Omental fat pad (tissue), 4 donors: ENCODE data around the gene SLC25A21. TPM values are rescaled to one million over a fixed set of nuclear protein-coding genes. Genes with fewer than 3 reads are reported as not detected.
"Not testable (repeated sequence)": the region's sequence is repeated elsewhere in the genome, so short reads cannot be mapped to it uniquely, and the experiment has no call there.

ENCODE experiments used
- ATAC-seq: fragments of 150-250 bp; one replicate; pipeline ENCODE4 v1.9.1; 2016; ENCODE audit warnings: mild to moderate bottlenecking, moderate library complexity; ENCODE audit not compliant: low FRiP score
- DNase-seq: peaks from one replicate; pipeline ENCODE4 v3.0.0-alpha.2; 2019; ENCODE audit warnings: low spot score
- total RNA-seq, 4 donors: library from RNA; depleted of rRNA; stranded (reverse); fragments of >200 nt; gene quantifications; one replicate each; pipeline ENCODE4 v1.1.0, GENCODE V29; 2016
- TF ChIP-seq, protein P1 (sequence below), 3 donors: fragments of 450-650 bp; IDR thresholded peaks; one replicate each; pipeline ENCODE4 v1.5.1; 2016 to 2017; ENCODE audit warnings: antibody characterized with exemption in 3 of 3, mild to moderate bottlenecking in 3 of 3, moderate library complexity in 2 of 3

The SLC25A21 gene
- total RNA-seq, 4 donors from 2014 or later = 0.38 to 1.4 TPM; not detected in 2

DNA sequence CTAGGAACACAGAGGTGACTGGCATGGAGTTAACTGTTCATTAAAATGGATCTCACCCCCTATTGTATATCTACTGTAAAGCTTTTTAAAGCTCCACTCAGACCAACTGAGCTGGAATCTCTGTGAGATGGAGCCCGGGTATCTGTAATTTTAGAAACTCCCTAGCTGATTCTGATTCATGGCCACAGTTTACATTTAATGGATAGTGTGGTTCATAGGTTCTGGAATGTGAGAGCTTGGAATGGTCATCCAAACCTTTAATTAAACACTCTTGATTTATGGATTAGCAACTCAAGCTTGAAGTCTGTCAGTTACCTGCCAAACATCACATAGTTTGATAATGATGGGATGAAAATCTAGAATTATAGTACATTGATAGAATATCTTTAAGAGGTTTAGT lies 183.8 kb downstream of the SLC25A21 start:
- DNase-seq = no peak
- TF ChIP-seq, protein P1, sequence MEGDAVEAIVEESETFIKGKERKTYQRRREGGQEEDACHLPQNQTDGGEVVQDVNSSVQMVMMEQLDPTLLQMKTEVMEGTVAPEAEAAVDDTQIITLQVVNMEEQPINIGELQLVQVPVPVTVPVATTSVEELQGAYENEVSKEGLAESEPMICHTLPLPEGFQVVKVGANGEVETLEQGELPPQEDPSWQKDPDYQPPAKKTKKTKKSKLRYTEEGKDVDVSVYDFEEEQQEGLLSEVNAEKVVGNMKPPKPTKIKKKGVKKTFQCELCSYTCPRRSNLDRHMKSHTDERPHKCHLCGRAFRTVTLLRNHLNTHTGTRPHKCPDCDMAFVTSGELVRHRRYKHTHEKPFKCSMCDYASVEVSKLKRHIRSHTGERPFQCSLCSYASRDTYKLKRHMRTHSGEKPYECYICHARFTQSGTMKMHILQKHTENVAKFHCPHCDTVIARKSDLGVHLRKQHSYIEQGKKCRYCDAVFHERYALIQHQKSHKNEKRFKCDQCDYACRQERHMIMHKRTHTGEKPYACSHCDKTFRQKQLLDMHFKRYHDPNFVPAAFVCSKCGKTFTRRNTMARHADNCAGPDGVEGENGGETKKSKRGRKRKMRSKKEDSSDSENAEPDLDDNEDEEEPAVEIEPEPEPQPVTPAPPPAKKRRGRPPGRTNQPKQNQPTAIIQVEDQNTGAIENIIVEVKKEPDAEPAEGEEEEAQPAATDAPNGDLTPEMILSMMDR (IDR thresholded peaks at IDR 0.05) = no peak
- ATAC-seq = no peak

- TF ChIP-seq, protein P1 (IDR thresholded peaks at IDR 0.05) = no peak
- DNase-seq (no peak), ATAC-seq (no peak)
These were observed 186.0 kb downstream of the SLC25A21 start for GRCh38 chr14:36986407-36986806.

DNA sequence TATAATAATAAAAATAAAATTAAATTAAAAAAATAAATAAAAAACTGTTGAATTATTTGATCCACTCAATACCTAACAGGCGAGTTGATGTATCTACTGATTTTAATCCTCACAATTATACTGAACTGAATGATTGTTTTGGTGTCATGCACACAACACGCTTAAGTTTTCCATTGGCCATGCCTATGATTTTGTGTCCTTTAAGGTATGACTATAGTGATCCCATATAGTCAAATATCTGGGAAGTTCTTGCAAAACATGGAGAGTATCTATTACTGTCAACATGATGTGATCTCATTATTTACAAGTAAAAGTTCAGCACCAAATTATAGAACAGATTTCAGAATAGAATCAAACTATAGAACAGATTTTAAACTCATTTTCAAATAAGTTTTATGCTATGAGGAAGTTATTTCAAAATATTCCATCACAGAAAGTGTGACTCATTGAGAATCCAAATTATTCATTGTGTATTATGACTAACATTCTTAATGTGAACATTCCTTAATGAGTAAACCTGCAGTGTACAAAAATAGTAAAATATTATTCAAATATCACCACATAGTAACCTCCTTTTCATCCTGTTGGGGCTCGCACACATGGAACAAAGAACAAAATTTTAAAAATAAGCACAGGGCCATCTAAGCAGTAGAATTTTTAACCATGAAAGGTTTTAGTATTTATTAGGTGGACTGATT lies 190.4 kb downstream of the SLC25A21 start:
- TF ChIP-seq, protein P1 (IDR thresholded peaks at IDR 0.05) = no peak
- no peak for DNase-seq
- peak; percentile 44 for ATAC-seq

DNA sequence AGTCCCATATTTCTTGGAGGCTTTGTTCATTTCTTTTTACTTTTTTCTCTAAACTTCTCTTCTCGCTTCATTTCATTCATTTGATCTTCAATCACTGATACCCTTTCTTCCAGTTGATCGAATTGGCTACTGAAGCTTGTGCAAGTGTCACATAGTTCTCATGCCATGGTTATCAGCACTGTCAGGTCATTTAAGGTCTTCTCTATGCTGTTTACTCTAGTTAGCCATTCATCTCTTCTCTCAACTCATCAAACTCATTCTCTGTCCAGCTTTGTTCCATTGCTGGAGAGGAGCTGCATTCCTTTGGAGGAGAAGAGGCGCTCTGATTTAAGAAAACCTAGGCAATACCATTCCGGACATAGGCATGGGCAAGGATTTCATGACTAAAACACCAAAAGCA lies 192.0 kb downstream of the SLC25A21 start:
- not testable (repeated sequence) for DNase-seq, ATAC-seq

GRCh38 chr14:36979863-36980262 lies 192.5 kb downstream of the SLC25A21 start:
- ATAC-seq = no peak
- DNase-seq = no peak
- TF ChIP-seq, protein P1 (IDR thresholded peaks at IDR 0.05) = no peak

- ATAC-seq (no peak), DNase-seq (no peak)
- TF ChIP-seq, protein P1 (IDR thresholded peaks at IDR 0.05) = no peak
These were observed 195.8 kb downstream of the SLC25A21 start for GRCh38 chr14:36976571-36977023.

DNA sequence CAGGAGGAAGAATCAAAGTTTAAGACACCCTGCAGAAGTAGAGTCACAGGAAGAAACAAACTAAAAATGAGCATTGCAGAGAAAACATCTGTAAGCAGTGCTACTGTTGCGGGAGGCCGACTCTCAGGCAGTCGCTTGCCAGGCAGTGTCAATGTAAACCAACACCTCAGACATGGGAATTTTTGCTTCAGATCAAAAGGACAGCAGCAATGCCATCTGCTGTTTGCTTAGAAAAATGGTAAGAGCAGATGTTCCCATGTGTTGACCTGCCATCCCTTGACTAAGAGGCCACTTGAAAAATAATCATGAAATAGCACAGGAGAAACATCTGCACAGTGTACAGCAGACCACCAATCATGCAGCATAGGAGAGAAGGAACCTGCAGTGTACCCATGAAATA lies 196.6 kb downstream of the SLC25A21 start:
- DNase-seq (no peak), ATAC-seq (no peak)
- TF ChIP-seq, protein P1 (IDR thresholded peaks at IDR 0.05) = no peak
